ENCODE measurements around the gene PDGFRB. TPM values are rescaled to one million over a fixed set of nuclear protein-coding genes. Genes with fewer than 3 reads are reported as not detected.

The PDGFRB gene
- total RNA-seq, 1 donor from 2014 or later: 223 TPM

GRCh38 chr5:150146235-150146634 is 9.4 kb downstream of the PDGFRB start:
- no peak for DNase-seq (ENCODE audit: low spot score)

- DNase-seq (ENCODE audit: low spot score): no peak
Measured at GRCh38 chr5:150144879-150145278, 10.8 kb downstream of the PDGFRB start.

DNA sequence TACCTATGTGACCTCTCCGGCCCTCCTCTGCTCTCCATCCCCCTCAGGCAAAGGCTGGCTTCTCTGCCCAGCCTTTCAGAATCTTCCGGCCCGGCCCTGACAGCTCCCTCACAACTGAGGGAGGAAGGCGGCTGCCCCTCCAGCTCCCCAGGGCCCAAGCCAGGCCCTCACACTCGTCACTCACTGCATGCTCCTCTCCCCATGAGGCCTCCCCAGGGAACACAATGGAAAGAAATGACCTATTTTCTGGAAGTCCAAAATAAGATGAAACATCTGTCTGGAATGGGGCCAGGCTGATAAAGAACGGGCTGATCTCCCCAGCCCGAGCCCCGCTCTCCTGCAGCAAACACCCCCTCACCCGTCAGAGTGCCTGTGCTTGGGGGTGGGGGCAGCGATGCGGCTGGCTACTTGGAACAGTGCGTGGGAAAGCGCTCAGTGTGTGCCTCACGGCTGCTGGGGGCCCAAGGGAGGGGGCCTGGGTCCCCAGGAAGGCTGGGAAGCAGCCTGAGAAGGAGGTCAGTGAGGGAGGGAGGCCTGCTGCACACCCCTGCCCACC is 11.3 kb downstream of the PDGFRB start:
- peak; percentile 93 for DNase-seq (ENCODE audit: low spot score)

- peak; percentile 93 for DNase-seq (ENCODE audit: low spot score)
Measured at GRCh38 chr5:150143350-150144245, 12.0 kb downstream of the PDGFRB start.

DNA sequence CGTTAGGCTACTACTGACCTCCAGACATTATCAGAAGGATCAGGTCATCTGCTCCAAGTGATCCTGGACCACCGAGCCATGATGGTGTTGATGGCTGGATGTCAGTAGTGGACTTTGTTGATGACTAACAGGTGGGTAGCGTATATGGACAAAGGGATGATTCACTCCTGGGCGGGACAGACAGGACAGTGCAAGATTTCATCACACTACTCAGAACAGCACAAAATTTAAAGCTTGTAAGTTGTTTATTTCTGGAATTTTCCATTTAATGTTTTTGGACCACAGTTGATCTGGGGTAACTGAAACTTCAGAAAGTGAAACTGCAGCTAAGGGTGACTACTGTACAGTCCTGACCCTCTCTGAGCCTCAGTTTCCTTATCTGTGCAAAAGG is 12.7 kb downstream of the PDGFRB start:
- DNase-seq (ENCODE audit: low spot score): peak; percentile 76

DNA sequence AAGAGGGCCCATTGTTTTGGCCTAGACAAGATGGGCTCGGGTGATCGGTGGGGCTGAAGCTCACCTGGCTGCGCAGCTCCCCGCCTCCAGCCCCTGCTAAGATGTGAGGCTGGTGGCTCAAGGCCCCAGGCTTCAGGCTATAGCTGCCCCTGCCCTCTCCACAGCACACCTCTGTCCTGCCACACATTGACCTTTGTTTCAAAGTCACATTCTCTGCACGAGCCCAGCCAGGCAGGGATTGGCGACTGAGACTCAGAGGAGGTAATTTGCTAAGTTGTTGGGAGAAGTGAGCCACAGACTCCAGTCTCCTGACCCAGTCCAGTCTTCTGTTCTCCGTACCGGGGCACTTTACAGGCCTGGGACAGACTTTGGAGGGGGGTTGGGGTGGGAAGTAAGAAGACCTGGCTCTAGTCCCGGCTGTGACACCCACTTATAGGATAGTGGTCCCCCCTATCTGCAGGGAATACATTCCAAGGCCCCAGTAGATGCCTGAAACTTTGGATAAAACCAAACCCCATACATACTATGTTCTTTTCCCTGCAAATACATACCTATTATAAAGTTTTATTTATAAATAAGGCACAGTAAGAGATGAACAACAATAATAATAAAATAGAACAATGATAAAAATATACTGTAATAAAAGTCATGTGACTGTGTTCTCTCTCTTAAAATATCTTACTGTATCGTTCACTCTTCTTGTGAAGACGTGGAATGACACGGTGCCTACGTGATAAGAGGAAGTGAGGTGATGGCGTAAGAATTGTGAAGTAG is 13.3 kb downstream of the PDGFRB start:
- no peak for DNase-seq (ENCODE audit: low spot score)

DNA sequence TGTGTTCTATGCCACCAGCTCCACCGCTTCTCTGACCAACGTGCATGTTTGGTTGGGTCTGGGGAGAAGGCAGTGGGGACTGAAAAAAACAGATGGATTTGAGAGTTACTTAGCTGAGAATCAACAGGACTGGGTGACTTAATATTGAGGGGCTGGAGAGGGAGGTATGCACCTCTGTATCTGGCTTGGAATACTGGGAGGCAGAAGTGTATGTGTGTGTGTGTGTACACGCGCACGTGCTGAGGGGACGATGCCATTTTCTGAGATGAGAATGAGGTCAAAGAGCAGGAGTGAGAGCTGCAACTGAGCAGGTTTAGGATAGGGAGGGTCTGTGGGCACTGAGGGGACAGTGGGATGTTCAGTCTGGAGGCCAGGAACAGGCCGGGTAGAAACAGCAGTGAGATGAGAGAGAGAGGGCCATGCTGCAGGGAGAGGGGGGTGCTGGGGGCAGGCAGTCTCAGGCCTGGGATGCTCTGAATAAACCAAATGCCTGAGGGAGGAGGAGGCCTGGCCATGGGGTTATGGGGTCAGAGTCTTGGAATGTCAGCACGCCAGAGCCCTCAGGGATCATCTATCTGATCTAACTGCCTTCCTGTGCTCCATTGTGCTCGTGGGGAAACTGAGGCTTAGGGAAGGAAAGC is 14.0 kb downstream of the PDGFRB start:
- DNase-seq (ENCODE audit: low spot score): peak; percentile 65

GRCh38 chr5:150140830-150141229 is 14.8 kb downstream of the PDGFRB start:
- DNase-seq (ENCODE audit: low spot score): peak; percentile 90

DNA sequence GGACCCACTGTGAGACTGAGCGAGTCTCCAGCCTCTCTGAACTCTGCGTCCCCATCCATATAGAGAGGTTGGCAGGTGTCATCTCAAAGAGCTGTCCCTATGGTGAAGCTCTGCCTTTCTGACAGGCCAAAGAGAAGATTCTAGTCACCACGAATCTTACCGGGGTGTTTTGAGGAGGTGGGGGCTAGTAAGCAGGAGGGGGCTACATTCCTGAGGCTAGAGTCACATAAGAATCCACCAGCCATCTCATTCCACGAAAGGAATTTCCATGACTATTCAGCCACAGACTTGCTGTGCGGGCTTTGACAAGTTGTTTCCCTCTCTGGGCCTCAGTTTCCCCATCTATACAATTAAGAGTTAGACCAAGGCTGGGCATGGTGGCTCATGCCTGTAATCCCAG is 16.3 kb downstream of the PDGFRB start:
- no peak for DNase-seq (ENCODE audit: low spot score)

GRCh38 chr5:150138551-150139265 is 16.9 kb downstream of the PDGFRB start:
- peak; percentile 89 for DNase-seq (ENCODE audit: low spot score)

- no peak for DNase-seq (ENCODE audit: low spot score)
Measured at GRCh38 chr5:150137997-150138396, 17.6 kb downstream of the PDGFRB start.

GRCh38 chr5:150137168-150137957 is 18.3 kb downstream of the PDGFRB start:
- no peak for DNase-seq (ENCODE audit: low spot score)

- no peak for DNase-seq (ENCODE audit: low spot score)
Measured at GRCh38 chr5:150136305-150137167, 19.1 kb downstream of the PDGFRB start.

GRCh38 chr5:150135557-150136304 is 19.9 kb downstream of the PDGFRB start:
- DNase-seq (ENCODE audit: low spot score): no peak

DNA sequence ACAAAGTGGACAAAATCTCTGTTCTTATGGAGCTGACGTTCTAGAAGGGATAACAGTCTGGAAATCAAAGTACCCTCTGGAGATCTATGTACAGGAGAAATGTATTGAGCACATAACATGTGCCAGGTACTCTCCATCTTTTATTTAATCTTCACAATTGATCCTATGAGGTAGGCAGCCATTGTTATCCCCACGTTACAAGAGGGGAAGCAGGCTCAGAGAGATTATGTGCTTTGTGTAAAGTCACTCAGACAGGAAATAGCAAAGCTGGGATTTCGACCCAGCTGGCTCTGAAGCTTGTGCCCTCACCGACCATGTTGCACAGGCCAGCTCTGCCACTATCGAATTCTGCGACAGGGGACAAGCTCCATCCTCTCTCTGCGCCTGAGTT is 21.5 kb downstream of the PDGFRB start:
- no peak for DNase-seq (ENCODE audit: low spot score)

DNA sequence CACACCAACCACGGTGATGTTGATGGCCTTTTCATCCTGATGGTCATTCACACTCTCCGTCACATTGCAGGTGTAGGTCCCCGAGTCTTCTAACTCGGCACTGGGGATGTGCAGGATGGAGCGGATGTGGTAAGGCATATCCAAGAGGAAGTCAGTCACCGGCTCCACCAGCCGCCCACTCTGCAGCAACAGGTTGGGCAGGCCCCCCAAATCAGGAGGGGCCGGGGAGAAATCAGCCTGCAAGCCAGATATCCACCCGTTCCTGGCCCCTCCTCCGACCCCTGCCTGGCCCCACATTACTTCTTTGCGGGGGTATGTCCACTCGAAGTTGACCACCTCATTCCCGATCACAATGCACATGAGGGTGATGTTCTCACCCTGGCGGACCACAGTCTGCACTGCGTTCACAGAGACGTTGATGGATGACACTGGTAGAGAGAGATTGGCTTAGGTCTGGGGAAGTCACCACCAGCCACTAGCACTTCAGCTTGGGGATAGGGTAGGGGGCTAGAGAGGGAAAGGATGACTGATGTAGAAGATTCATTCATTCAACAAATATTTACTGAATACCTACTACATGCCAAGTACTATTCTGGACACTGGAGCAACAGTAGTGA is 22.0 kb downstream of the PDGFRB start:
- DNase-seq (ENCODE audit: low spot score): no peak

GRCh38 chr5:150132740-150133139 is 22.9 kb downstream of the PDGFRB start:
- DNase-seq (ENCODE audit: low spot score): no peak

DNA sequence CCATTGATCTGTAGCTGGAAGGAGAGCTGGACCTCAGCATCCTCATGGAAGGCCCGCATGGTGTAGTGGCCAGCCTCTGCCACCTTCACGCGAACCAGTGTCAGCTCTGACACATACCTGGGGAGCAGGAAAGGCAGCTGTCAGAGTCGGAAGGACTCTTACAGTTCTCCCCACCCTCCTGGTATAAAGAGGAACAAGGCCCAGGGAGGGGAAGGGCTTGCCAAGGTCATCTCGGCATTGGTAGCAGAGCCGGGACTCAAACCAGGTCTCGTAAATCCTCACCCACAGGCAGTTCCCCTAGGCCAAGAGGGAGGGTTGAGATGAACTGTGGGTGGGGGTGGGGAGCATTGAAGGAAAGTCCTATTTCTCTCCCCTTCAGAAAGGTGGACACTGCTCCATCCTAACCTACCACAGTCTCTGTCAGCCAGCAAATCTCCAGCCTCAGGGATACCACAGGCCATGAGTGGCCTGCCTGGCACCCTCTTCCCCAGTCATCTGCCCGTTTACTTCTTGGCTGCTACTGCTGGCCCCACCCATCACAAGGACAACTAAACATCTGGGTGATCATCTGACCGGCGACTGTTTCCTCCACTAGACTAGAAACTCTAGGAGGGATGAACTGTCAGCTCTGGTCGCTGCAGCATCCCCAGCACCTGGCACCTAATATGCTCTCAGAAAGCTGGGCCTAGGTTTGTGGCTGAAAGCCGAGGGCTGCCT is 23.5 kb downstream of the PDGFRB start:
- no peak for DNase-seq (ENCODE audit: low spot score)
